Left lung (tissue), 10 donors: ENCODE data around the gene KCNK16. TPM values are rescaled to one million over a fixed set of nuclear protein-coding genes. Genes with fewer than 3 reads are reported as not detected.

ENCODE experiments used
- ATAC-seq: fragments of 200-7000 bp; cut with Tn5 transposase; one replicate; pipeline ENCODE4 v1.9.1; 2020; ENCODE audit warnings: moderate library complexity
- DNase-seq, 4 donors: peaks; one replicate each; pipeline ENCODE4 v3.0.0-alpha.2; 2013 to 2020
- H3K27ac ChIP-seq, 2 donors: fragments of 200-600 bp; sonication (generic) in 1 of 2; one replicate each; pipeline versions ENCODE4 v1.5.0 to v1.8.0; 2020 to 2021
- H3K27me3 ChIP-seq, 2 donors: fragments of 200-600 bp; sonication (generic) in 1 of 2; one replicate each; pipeline versions ENCODE4 v1.5.0 to v1.8.0; 2020 to 2021
- H3K36me3 ChIP-seq, 2 donors: fragments of 200-600 bp; sonication (generic) in 1 of 2; one replicate each; pipeline versions ENCODE4 v1.5.0 to v1.8.0; 2020 to 2021
- H3K4me1 ChIP-seq, 2 donors: fragments of 200-600 bp; one replicate each; pipeline ENCODE4 v1.8.0; 2021
- H3K4me3 ChIP-seq, 2 donors: fragments of 200-600 bp; sonication (generic) in 1 of 2; one replicate each; pipeline versions ENCODE4 v1.5.0 to v1.8.0; 2020 to 2021; ENCODE audit warnings: mild to moderate bottlenecking in 1 of 2
- H3K9me3 ChIP-seq, 2 donors: fragments of 200-600 bp; sonication (generic) in 1 of 2; one replicate each; pipeline versions ENCODE4 v1.5.0 to v1.8.0; 2020 to 2021
- intact Hi-C, 2 donors: fragments of 100-400 bp; cut with DNase I; formaldehyde crosslinking; loops; one replicate each; pipeline versions ENCODE4 v1.11.2 to v1.14.2; 2022
- polyA plus RNA-seq, 6 donors: library from polyadenylated mRNA; unstranded; fragments of 120-200 nt; gene quantifications; one replicate each; pipeline ENCODE4 v1.2.1, GENCODE V29; 2013; ENCODE audit not compliant: insufficient read length in 6 of 6
- total RNA-seq, 2 donors: library from RNA; stranded (reverse); fragmentation: NEBNext Ultra II Directional; extraction: Animal tissue kit (Norgen Biotek cat#: 25700); gene quantifications; one replicate each; pipeline ENCODE4 v1.2.1, GENCODE V29; 2021
- TF ChIP-seq, protein P1 (sequence below), 2 donors: fragments of 200-600 bp; sonication (generic) in 1 of 2; IDR thresholded peaks; one replicate each; pipeline versions ENCODE4 v1.5.0 to v1.8.0; 2021; ENCODE audit warnings: antibody characterized with exemption in 2 of 2
- donor health status: DM: no; HTN: yes; CAD: no.
- donor health status: DM: no; HTN: no; CAD: no.

Gene KCNK16
- total and polyA plus RNA-seq, 8 donors = 0.21 to 0.85 (median 0.32) TPM; not detected in 2

GRCh38 chr6:39279539-39279938 lies 43.0 kb downstream of the KCNK16 start:
- ATAC-seq = no peak
- Histone ChIP-seq H3K27me3 (no peaks in the 10 kb centered on the region), H3K27ac (no peak overlapping the region), H3K36me3 (no peaks in the 10 kb centered on the region), H3K4me1 (peaks cover 0 to 3% of the 10 kb centered on the region in 2 donors), H3K9me3 (no peaks in the 10 kb centered on the region), H3K4me3 (no peak overlapping the region)
- TF ChIP-seq, protein P1, sequence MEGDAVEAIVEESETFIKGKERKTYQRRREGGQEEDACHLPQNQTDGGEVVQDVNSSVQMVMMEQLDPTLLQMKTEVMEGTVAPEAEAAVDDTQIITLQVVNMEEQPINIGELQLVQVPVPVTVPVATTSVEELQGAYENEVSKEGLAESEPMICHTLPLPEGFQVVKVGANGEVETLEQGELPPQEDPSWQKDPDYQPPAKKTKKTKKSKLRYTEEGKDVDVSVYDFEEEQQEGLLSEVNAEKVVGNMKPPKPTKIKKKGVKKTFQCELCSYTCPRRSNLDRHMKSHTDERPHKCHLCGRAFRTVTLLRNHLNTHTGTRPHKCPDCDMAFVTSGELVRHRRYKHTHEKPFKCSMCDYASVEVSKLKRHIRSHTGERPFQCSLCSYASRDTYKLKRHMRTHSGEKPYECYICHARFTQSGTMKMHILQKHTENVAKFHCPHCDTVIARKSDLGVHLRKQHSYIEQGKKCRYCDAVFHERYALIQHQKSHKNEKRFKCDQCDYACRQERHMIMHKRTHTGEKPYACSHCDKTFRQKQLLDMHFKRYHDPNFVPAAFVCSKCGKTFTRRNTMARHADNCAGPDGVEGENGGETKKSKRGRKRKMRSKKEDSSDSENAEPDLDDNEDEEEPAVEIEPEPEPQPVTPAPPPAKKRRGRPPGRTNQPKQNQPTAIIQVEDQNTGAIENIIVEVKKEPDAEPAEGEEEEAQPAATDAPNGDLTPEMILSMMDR (IDR thresholded peaks at IDR 0.05) = no peak
- DNase-seq = no peak
- intact Hi-C loops = no loop called here

- H3K27me3 ChIP-seq = no peaks in the 10 kb centered on the region
- H3K4me1 ChIP-seq = no peaks in the 10 kb centered on the region
- no peak overlapping the region for H3K27ac ChIP-seq
- DNase-seq = no peak
- ATAC-seq = no peak
- no peaks in the 10 kb centered on the region for H3K9me3 ChIP-seq
- no peak overlapping the region for H3K4me3 ChIP-seq
- intact Hi-C loops = no loop called here
- H3K36me3 ChIP-seq = no peaks in the 10 kb centered on the region
- TF ChIP-seq, protein P1 (IDR thresholded peaks at IDR 0.05) = no peak
These were observed 46.0 kb downstream of the KCNK16 start for GRCh38 chr6:39276379-39276995.

DNA sequence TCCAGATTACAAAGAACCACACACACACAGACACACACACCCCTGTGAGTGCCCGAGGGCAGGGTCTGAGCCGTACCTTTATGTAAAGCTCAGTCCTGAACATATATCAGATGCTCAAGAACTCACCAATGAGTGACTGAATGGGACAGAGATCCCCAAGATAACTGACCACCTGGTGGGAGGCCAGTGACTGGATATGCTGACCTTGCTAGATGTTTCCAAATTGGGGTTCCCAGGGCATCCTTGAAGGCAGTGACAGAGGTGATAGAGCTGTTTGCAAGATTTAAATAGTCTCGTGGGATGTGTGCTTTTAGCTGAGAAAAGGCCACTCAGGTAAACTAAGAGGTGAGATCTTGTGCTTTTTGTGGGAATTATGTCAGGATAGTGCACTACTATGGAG lies 47.6 kb downstream of the KCNK16 start:
- Histone ChIP-seq H3K4me1 (no peaks in the 10 kb centered on the region), H3K4me3 (no peak overlapping the region), H3K27ac (no peak overlapping the region), H3K9me3 (no peaks in the 10 kb centered on the region), H3K36me3 (no peaks in the 10 kb centered on the region), H3K27me3 (no peaks in the 10 kb centered on the region)
- intact Hi-C loops = no loop called here
- ATAC-seq (no peak), DNase-seq (no peak)
- TF ChIP-seq, protein P1 (IDR thresholded peaks at IDR 0.05) = no peak

- Histone ChIP-seq H3K27me3 (no peaks in the 10 kb centered on the region), H3K27ac (no peak overlapping the region), H3K4me3 (no peak overlapping the region), H3K9me3 (no peaks in the 10 kb centered on the region), H3K4me1 (no peaks in the 10 kb centered on the region), H3K36me3 (no peaks in the 10 kb centered on the region)
- no peak for DNase-seq
- intact Hi-C loops = no loop called here
- ATAC-seq = no peak
- TF ChIP-seq, protein P1 (IDR thresholded peaks at IDR 0.05) = no peak
These were observed 48.0 kb downstream of the KCNK16 start for GRCh38 chr6:39274471-39274870.

- peak; percentile 24 for ATAC-seq
These were observed 49.1 kb downstream of the KCNK16 start for GRCh38 chr6:39273406-39273821.

More at GRCh38 chr6:39273406-39273821, 49.1 kb downstream of the KCNK16 start:
- H3K27me3 ChIP-seq = no peaks in the 10 kb centered on the region
- H3K4me1 ChIP-seq = no peaks in the 10 kb centered on the region
- DNase-seq = no peak
- TF ChIP-seq, protein P1 (IDR thresholded peaks at IDR 0.05) = no peak
- intact Hi-C loops = no loop called here
- no peak overlapping the region for H3K4me3 ChIP-seq
- H3K9me3 ChIP-seq = no peaks in the 10 kb centered on the region
- no peak overlapping the region for H3K27ac ChIP-seq
- no peaks in the 10 kb centered on the region for H3K36me3 ChIP-seq
